HG02623 (cell line): ENCODE results near the gene SLC26A4.
A peak's percentile ranks its signal among the peaks of the same experiment; 100 is the strongest.
"Not testable (repeated sequence)": the region's sequence is repeated elsewhere in the genome, so short reads cannot be mapped to it uniquely, and the experiment has no call there.

Experiments
- ATAC-seq: cut with Tn5 transposase; IDR thresholded peaks from one replicate; pipeline ENCODE4 v1.9.1; 2021; ENCODE audit warnings: moderate library complexity; ENCODE audit not compliant: unreplicated experiment

Gene SLC26A4

GRCh38 chr7:107660381-107661080, at the start of gene SLC26A4:
SLC26A4 (plus strand) TSS chr7:107660828; CDS start chr7:107661642, 814 bp downstream.
- ATAC-seq = peak; percentile 53

DNA sequence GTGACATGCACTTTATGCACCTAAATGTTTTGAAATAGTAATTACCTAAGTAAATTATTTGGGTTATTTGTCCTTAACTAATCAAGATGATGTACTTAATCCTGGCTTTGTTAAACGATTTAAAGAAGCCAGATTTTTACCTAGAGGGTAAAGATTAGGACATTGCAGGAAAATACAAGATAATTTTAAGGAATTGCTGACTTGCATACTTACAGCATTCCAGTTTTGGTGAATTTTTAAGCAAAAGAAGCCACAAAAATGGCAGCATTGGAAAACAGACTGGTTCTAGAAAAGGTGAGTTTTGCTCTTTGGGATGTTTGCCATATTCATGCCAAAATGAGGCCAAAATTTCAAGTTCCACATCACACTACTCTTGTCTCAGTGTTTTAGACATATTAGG, 47.2 kb upstream of the SLC26A4 start:
- no peak for ATAC-seq

GRCh38 chr7:107613948-107614347, 46.7 kb upstream of the SLC26A4 start:
- no peak for ATAC-seq

DNA sequence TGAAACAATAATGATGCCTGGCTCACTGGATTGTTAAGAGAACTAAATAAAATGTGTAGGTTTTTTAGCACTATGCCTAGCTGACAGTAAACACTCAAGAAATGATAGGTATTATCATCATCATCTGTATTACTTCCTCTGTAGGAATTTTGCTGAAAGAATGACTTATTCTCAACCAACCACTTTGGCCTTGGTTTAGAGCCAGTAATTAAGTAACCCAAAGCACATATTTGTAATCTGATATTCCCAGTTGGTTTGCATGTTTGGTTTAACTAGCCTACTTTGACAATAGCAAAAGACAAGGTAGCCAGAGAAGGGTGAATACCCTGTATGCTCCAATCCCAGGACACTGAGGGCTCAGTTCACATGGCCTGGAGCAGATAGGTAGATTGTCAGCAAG, 46.2 kb upstream of the SLC26A4 start:
- no peak for ATAC-seq

DNA sequence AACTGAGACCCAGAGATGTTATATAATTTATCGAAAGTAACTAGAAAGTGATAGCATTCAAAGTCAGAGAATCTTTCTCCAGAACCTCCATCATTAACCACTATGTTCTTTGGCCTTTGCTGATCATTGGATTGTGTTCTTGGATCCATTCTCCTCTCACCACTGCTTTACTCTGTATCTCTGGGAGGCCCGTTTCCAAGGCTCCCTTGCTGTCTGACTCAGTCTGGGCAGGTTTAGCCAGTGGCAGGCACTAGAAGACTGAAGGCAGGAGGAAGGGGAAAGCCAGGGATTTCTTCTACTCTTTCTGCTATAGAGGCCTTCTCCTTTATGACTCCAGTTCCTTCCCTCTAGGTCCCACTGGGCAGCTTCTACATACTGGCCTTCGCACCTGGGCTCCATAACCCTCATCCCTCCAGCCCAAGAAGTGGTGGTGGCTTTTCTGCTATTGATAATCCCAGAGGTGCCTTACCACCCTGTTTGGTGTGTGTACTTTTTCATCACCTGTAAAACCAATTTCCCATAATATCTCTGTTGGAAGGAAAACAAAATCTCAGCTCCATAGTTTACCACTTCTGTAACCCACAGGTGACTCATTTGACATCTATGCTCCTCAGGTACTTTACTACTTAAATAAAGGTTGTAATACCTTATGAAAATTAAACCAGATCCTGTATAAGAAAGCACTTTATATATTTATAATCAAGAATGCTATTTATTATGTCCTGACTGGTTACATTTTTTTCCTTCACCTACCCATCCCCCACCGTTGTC, 44.5 kb upstream of the SLC26A4 start:
- ATAC-seq = no peak

- no peak for ATAC-seq
Observed at GRCh38 chr7:107622429-107622828, 38.2 kb upstream of the SLC26A4 start.

DNA sequence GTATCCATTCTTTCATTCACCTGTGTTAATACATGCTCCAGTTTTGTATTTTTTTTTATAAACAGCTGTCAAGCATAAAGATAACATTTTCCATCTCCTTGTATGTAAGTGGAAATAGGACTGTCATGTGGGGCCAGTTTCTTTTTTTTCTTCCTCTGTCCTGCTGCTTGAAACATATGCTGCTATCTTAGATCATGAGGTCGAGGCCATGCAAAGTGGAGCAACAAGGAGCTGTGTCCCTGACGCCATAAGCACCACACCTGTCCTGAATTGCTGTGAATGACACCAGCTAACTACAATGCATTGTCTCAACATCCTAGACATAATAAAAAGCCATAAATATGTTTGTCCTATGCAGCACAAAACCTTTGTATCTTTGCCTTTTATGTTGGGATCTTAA, 37.7 kb upstream of the SLC26A4 start:
- ATAC-seq = no peak

- ATAC-seq = no peak
Observed at GRCh38 chr7:107627002-107627401, 33.6 kb upstream of the SLC26A4 start.

DNA sequence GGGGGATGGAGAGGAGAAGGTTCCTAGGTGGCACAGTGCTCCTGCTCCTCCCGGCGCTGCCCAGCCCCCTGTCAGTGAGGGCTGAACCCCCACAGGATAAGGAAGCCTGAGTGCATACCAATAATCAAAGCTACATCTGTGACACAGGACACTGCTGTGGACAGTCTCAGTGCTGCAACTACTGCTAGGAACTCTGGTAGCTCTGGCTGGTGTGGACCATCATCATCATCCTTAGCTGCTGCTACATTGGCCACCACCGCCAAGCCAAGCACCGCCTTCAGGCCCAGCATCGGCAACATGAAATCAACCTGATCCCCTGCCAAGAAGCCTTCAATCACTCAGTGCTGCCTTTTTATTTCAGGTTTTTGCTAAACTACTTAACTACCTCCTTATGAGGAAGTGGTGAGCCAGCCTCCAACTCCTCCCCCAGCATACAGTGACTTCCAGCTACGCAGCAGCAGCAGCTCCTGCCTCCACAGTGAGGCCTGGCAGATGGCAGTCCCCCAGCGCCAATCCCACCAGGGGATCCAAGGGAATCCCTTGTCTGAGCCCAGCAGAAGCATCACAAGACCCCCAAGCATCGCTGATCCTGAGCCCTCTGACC, 32.1 kb upstream of the SLC26A4 start:
- no peak for ATAC-seq

- no peak for ATAC-seq
Observed at GRCh38 chr7:107630342-107630741, 30.3 kb upstream of the SLC26A4 start.

DNA sequence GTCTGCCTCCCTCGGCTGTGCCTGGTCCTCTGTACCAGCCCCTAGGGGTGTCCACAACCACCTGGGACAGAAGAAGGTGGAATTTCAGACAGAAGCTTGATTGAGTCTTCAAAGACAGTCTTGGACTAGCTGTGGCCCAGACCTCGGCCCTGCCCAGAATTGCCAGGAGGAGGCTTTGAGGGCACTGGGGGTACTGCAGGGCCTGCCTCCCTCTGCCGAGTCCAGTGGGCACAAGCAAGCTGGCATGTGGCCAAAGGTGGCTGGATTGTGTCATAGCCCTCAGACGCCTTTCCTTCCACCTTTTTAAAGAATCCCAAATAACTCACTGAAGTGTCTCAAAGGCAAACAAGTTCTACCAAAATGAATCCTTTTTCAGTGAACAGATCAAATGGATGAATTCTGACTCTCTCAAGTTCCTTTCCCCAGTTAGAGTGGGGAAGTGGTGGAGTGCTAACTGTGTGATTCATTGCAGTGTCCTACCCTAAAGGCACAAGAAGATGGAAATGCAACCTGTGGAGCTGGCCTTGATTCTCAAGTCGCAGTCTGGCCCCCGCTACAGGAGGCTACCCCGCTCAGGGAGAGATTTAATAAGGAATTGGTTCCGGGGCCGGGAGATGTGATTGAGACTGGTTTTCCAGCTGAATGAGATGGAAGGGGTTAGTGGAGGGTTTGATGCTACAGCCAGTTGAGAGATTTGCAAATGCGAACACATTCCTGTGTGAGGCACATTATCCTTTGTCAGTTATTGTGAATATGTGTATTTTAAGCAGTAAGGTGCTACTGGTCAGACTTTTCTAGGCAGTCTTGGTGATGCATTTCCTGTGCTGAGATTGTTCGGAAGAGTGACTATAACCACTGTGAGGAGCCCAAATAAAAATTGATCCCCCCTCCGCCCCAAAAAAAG, 28.8 kb upstream of the SLC26A4 start:
- no peak for ATAC-seq

- ATAC-seq = no peak
Observed at GRCh38 chr7:107632492-107632865, 28.1 kb upstream of the SLC26A4 start.

GRCh38 chr7:107638594-107638993, 22.0 kb upstream of the SLC26A4 start:
- ATAC-seq = peak; percentile 89

DNA sequence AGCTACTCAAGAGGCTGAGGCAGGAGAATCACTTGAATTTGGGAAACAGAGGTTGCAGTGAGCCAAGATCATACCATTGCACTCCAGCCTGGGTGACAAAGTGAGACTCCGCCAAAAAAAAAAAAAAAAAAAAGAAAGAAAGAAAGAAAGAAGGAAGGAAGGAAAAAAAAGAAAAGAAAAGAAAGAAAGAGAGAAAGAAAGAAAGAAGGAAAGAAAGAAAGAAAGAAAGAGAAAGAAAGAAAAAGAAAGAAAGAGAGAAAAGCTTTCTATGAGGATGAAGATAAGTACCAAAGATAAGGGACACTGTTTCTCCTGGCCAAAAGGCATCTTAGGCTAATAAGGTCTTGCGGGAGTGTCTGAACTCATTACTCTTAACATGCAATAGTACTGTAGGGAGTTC, 21.6 kb upstream of the SLC26A4 start:
- not testable (repeated sequence) for ATAC-seq

- no peak for ATAC-seq
Observed at GRCh38 chr7:107641676-107642075, 19.0 kb upstream of the SLC26A4 start.

GRCh38 chr7:107642501-107642900, 18.1 kb upstream of the SLC26A4 start:
- ATAC-seq = no peak

DNA sequence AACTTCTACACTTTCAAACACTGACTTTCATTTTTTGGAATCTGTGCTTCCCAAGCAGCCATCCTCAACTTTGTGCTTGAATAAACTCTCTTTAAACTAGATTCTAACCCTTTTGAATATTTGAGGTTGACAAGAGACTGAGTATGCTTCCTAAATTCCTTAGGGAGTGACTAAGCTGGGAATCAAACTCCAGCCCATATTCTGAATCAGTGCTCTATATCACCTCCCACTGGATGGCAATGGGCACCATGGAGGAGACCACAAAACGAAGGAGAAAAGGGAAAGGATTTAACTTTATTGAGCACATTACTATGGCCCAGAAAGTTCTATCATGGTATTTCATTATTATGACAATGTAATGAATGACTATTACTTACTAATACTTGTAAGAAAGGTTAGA, 17.2 kb upstream of the SLC26A4 start:
- no peak for ATAC-seq

GRCh38 chr7:107643938-107644308, 16.7 kb upstream of the SLC26A4 start:
- ATAC-seq = no peak

DNA sequence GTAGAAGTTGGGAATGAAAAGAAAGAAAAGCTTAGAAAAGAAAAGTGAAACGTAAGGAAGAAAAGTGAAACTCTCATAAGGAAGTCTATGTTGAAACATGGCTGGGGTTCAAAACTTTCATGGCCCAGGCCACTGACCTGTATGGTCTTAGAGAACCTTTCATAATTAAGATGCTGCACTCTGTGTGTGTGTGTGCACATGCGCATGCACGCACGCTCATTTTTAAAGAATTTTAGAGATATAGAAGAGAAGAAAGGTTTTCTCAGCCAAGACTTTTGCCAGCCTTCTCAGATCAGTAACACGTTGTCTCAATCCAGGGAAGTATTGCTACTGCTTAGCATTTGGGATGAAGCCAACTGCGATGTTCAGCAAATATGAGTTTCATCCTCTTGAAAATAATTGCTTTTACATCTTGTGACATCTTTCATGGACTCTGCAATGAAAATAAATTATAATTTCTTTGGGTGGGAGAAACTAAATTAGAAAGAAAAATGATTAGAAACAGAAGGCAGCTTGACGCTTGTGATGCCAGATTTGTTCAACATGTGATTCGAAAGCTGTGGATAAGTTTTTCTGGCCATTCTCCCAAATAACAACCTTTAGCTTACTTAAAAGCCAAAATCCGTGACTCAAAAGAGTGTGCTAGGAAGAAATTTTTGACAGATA, 16.2 kb upstream of the SLC26A4 start:
- no peak for ATAC-seq

DNA sequence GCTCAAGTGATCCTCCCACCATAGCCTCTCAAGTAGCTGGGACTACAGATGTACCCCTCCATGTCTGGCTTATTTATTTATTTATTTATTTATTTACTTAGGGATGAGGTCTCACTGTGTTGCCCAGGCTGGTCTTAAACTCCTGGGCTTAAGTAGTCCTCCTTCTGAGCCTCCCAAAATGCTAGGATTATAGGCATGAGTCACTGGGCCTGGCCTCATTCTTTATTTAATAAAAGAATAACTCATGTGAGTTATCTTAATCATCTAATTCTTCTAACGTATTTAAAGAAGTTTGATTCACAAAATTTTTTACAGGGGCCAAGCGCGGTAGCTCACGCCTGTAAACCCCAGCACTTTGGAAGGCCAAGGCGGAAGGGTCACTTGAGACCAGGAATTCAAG, 8.0 kb upstream of the SLC26A4 start:
- no peak for ATAC-seq

- ATAC-seq = no peak
Observed at GRCh38 chr7:107658467-107658866, 2.2 kb upstream of the SLC26A4 start.
